GM18520 (cell line): Measurements from ENCODE around the gene LBP.
"Not testable (repeated sequence)": the region's sequence is repeated elsewhere in the genome, so short reads cannot be mapped to it uniquely, and the experiment has no call there.

Source experiments
- ATAC-seq: cut with Tn5 transposase; IDR thresholded peaks from one replicate; pipeline ENCODE4 v1.9.1; 2021; ENCODE audit not compliant: unreplicated experiment

Gene LBP

GRCh38 chr20:38346247-38346651 is at the start of gene LBP:
Gene LBP, plus strand, starts transcription at chr20:38346482. Its CDS starts 35 bp downstream, at chr20:38346517.
- no peak for ATAC-seq

- no peak for ATAC-seq
Observed at GRCh38 chr20:38297916-38298674, 48.2 kb upstream of the LBP start.

- no peak for ATAC-seq
Observed at GRCh38 chr20:38298768-38299288, 47.5 kb upstream of the LBP start.

GRCh38 chr20:38299963-38300362 is 46.3 kb upstream of the LBP start:
- ATAC-seq = no peak

GRCh38 chr20:38300438-38300837 is 45.8 kb upstream of the LBP start:
- no peak for ATAC-seq

GRCh38 chr20:38301309-38301708 is 45.0 kb upstream of the LBP start:
- ATAC-seq = no peak

GRCh38 chr20:38302786-38303185 is 43.5 kb upstream of the LBP start:
- no peak for ATAC-seq

GRCh38 chr20:38303908-38304379 is 42.3 kb upstream of the LBP start, which contains the start of gene BPI:
Gene BPI, plus strand, starts transcription at chr20:38304156. Its CDS starts 68 bp downstream, at chr20:38304224.
- no peak for ATAC-seq

- ATAC-seq = no peak
Observed at GRCh38 chr20:38304845-38305447, 41.3 kb upstream of the LBP start.

- no peak for ATAC-seq
Observed at GRCh38 chr20:38305541-38305940, 40.7 kb upstream of the LBP start.

GRCh38 chr20:38306379-38306778 is 39.9 kb upstream of the LBP start:
- no peak for ATAC-seq

GRCh38 chr20:38307371-38308046 is 38.8 kb upstream of the LBP start:
- ATAC-seq = no peak

- ATAC-seq = no peak
Observed at GRCh38 chr20:38308047-38308438, 38.2 kb upstream of the LBP start.

- ATAC-seq = no peak
Observed at GRCh38 chr20:38308447-38308846, 37.8 kb upstream of the LBP start.

GRCh38 chr20:38311091-38311490 is 35.2 kb upstream of the LBP start:
- no peak for ATAC-seq

- no peak for ATAC-seq
Observed at GRCh38 chr20:38311491-38311890, 34.8 kb upstream of the LBP start.

GRCh38 chr20:38313676-38314075 is 32.6 kb upstream of the LBP start:
- ATAC-seq = no peak

- not testable (repeated sequence) for ATAC-seq
Observed at GRCh38 chr20:38314350-38314749, 31.9 kb upstream of the LBP start.

GRCh38 chr20:38315290-38315966 is 30.9 kb upstream of the LBP start:
- no peak for ATAC-seq

GRCh38 chr20:38316341-38316740 is 29.9 kb upstream of the LBP start:
- ATAC-seq = no peak

- no peak for ATAC-seq
Observed at GRCh38 chr20:38317422-38317821, 28.9 kb upstream of the LBP start.
